ENCODE results near the gene SAMM50. TPM values are rescaled to one million over a fixed set of nuclear protein-coding genes. Genes with fewer than 3 reads are reported as not detected.

The SAMM50 gene
- total RNA-seq, 1 donor from 2014 or later, result 40.8 TPM

- no peak for DNase-seq (ENCODE audit: low read depth)
These were observed 41.7 kb downstream of the SAMM50 start for GRCh38 chr22:43996981-43997265.

GRCh38 chr22:43998679-43999264, 43.5 kb downstream of the SAMM50 start:
- TF ChIP-seq, protein P1, sequence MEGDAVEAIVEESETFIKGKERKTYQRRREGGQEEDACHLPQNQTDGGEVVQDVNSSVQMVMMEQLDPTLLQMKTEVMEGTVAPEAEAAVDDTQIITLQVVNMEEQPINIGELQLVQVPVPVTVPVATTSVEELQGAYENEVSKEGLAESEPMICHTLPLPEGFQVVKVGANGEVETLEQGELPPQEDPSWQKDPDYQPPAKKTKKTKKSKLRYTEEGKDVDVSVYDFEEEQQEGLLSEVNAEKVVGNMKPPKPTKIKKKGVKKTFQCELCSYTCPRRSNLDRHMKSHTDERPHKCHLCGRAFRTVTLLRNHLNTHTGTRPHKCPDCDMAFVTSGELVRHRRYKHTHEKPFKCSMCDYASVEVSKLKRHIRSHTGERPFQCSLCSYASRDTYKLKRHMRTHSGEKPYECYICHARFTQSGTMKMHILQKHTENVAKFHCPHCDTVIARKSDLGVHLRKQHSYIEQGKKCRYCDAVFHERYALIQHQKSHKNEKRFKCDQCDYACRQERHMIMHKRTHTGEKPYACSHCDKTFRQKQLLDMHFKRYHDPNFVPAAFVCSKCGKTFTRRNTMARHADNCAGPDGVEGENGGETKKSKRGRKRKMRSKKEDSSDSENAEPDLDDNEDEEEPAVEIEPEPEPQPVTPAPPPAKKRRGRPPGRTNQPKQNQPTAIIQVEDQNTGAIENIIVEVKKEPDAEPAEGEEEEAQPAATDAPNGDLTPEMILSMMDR (conservative IDR thresholded peaks at IDR 0.05; ENCODE audit: low read depth, low read length), result no peak
- DNase-seq (ENCODE audit: low read depth), result no peak
- no peak overlapping the region for H3K4me3 ChIP-seq (ENCODE audit: low read depth, low read length)

More at GRCh38 chr22:43996981-43997265, 41.7 kb downstream of the SAMM50 start:
- TF ChIP-seq, protein P1 (conservative IDR thresholded peaks at IDR 0.05; ENCODE audit: low read depth, low read length), result no peak
- H3K4me3 ChIP-seq (ENCODE audit: low read depth, low read length), result no peak overlapping the region

- TF ChIP-seq, protein P1 (conservative IDR thresholded peaks at IDR 0.05; ENCODE audit: low read depth, low read length), result no peak
- no peak for DNase-seq (ENCODE audit: low read depth)
- H3K4me3 ChIP-seq (ENCODE audit: low read depth, low read length), result no peak overlapping the region
These were observed 44.1 kb downstream of the SAMM50 start for GRCh38 chr22:43999378-43999777.

- DNase-seq (ENCODE audit: low read depth), result no peak
- TF ChIP-seq, protein P1 (conservative IDR thresholded peaks at IDR 0.05; ENCODE audit: low read depth, low read length), result no peak
- no peak overlapping the region for H3K4me3 ChIP-seq (ENCODE audit: low read depth, low read length)
These were observed 44.9 kb downstream of the SAMM50 start for GRCh38 chr22:44000123-44000522.

DNA sequence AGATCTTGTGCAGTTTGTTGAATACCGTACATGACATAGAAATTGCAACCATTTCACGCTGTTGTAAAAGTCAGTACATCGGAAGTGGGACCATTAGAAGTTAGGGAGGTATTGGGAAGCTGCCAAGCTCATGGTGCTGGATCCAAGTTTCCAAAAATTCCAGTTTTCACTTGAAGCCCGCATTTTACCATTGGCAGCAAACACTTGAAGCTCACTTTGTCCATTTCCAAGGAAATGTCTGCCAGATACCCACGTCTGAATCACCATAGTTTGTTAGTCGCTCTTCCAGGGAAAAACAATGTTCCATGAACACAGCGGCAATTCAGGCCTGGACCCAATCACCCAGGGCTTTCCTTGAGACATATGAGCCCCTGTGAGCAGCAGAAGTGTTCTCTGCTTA, 46.3 kb downstream of the SAMM50 start:
- no peak overlapping the region for H3K4me3 ChIP-seq (ENCODE audit: low read depth, low read length)
- TF ChIP-seq, protein P1 (conservative IDR thresholded peaks at IDR 0.05; ENCODE audit: low read depth, low read length), result no peak
- DNase-seq (ENCODE audit: low read depth), result no peak

DNA sequence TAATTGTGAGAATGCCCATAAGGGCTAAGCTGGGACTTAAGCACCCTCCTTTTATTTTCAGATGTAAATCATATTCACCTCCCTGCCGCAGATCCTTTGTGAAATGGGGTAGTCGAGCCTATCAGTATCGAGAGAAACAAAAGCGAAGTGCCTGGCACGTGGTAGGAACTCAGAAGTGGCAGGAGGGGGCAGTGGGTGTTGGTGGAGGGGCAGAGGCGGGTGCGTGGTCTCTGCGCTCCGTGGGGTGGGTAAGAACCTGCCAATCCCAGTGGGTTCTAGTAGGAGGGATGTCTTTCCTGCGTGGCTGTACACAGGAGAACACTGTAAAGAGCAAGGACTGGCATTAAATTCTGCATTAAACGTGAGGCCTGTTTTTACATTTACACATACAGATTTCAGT, 47.1 kb downstream of the SAMM50 start:
- DNase-seq (ENCODE audit: low read depth), result no peak
- TF ChIP-seq, protein P1 (conservative IDR thresholded peaks at IDR 0.05; ENCODE audit: low read depth, low read length), result no peak
- H3K4me3 ChIP-seq (ENCODE audit: low read depth, low read length), result no peak overlapping the region

DNA sequence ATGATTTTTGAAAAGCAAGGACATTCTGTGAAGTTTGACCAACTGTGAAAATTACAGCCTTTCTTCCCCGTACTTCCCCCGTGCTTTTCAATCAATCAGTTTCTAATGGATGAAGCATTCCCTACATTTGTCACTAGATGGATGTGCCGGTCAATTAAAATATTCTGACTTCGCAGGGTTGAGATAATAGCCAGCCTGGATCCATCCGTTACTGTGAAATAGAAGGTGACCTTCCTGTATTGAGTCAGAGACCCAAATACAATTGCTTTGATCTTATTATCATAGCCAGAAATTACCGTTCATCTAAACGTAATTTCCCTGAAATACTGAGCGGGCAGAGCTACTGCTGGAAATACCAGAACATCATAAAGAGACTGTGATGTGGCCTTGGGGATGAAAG, 47.8 kb downstream of the SAMM50 start:
- H3K4me3 ChIP-seq (ENCODE audit: low read depth, low read length), result no peak overlapping the region
- no peak for DNase-seq (ENCODE audit: low read depth)
- TF ChIP-seq, protein P1 (conservative IDR thresholded peaks at IDR 0.05; ENCODE audit: low read depth, low read length), result no peak
